Fibroblast of skin of left quadriceps (primary cell): Measurements from ENCODE around the gene RIN1.

Experiments
- DNase-seq, 2 experiments: peaks; one replicate each; pipeline ENCODE4 v3.0.0-alpha.2; 2013; ENCODE audit warnings: low read depth in 2 of 2

Gene RIN1

GRCh38 chr11:66294626-66295620 is 41.3 kb downstream of the RIN1 start:
- DNase-seq: no peak

DNA sequence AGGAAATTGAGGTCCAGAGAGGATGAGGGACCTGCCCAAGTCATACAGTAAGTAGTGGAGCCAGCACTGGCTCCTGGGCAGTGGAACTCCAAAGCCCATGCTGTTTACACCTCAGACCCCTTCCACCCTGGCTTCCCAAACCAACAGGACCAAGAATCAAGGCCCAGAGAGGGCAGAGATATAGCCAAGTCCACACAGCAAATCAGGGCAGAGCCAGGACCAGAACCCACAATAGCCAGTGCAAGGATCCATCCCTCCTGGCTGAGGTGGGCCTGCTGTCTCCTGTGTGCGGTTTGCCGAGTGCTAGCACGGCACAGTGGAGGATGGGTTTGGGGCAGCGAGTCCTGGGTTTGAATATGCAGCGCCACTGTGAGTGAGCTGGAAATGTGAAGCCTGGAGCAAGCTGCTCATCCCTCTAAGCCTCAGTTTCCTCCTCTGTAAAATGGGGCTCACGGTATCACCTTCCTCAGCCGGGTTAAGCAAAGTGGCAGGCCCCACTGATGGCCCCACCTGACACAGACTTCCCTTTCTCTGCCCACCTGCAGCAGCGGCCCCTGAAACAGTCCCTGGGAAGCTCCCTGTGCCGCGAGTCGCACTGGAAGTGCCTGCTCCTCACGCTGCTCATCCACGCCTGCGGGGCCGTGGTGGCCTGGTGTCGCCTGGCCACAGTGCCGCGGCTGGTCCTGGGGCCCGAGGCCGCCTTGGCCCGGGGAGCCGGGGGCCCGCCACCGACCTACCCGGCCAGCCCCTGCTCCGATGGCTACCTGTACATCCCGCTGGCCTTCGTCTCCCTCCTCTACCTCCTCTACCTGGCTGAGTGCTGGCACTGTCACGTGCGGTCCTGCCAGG is 42.2 kb downstream of the RIN1 start:
- DNase-seq: no peak

DNA sequence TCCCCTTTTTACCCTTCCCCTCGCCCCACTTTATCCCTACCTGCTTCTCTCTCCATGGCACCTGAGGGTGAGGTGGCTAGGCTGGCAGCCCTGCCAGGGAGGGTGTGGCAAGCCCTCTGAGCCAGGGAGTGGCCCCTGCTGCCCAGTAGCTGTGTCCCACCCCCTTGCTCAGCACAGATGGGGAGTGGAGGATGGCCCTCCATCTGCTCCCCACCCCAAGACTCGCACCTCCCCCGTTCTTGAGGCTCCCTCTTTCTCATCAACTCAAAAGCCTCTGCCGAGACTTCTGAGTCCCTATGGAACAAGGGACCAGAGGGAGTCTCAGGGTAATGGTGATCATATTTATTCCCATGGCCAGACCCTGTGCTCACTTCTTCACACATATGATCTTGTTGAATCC is 42.9 kb downstream of the RIN1 start:
- no peak for DNase-seq

DNA sequence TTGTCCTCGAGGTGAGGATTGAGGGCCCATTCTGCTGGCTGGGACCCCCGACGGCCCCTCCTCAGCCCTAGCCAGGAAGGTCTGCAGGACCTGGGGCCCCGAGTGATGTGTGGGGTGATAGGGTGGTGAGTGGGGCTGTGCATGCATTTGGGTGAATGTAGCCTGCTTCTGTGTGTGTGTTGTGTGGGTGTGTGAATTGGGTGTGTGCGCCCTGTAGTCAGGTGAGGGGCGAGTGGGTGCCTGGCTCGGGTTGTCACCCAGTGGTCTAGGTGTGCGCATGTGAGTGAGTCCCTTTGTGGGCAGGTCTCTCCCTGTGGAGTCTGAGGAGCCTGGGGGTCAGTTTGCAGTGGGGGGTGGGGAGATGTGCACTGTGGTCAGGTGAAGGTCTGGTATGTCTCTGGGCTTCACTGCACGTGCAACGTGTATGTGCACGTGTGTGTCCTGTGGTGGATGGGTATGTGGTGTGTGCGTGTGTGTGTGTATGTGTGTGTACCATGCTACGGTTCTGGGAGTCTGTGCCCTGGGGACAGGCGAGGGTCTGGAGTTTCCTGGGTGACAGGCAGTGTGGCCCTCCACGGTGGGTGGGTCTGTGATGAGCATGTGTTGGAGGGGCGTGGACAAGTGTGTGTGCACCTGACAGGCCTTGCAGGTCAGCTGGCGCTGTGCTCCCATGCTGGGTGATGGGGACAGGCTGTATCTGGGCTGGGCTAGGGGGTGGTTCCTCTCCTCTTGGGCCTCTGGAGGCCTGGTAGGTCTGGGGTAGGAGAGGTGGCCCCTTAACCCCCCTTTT is 43.5 kb downstream of the RIN1 start:
- no peak for DNase-seq

GRCh38 chr11:66291706-66292542 is 44.3 kb downstream of the RIN1 start, which contains the start of gene TMEM151A:
Gene TMEM151A, plus strand, starts transcription at chr11:66291894. Its CDS starts 120 bp downstream, at chr11:66292014.
- no peak for DNase-seq

- DNase-seq: no peak
These were observed 44.9 kb downstream of the RIN1 start for GRCh38 chr11:66291303-66291705.

DNA sequence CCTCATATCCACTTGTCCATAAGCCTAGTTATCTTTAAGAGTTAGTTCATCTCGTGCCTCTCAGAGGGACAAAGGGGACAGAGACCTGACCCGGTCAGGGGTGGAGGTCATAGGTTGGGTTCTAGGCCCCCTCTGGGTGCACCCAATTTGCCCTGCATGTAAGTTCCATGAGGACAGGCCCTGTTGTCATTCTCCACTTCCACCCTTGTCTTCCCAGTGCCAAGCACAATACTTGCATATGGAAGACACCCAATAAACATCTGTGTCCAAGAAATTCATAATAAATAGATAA is 46.0 kb downstream of the RIN1 start:
- no peak for DNase-seq

DNA sequence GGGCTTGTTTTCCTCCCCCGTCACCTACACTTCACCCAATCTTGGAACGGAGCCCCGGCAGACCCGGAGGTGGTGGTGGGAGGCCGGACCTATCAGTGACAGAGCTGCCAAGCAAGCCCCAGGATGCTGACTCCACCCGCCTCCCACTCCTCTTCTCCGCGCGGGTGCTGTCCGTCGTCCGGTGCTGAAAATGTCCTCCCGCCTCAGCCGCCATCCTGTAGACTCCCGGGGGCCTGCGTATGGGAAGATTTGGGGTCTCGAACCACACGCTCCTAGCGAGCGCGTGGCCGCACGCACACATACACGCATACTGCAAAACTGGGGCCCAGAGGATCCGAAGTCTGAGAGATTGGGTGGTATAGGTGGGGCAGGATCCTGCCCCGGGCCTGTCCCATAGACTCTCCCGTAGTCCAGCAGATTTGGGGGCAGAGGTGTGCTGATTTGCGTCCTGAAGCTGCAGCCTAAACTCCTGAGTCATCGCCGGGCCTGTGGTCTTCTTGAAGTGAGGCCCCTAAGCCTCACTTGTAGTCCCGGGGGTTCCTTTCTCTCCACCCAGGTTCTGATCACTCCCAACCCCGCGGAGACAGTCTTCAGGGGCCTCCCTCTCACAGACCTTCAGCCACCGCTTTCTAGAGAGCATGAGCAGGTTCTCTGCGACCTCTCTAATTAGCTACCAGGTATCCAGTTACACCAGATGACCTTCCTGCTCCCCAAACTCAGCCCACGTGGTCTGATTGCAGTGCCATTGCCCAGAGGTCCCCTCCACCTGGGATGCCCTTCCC is 46.5 kb downstream of the RIN1 start:
- no peak for DNase-seq

GRCh38 chr11:66288671-66289547 is 47.3 kb downstream of the RIN1 start, which contains the start of gene YIF1A:
Gene YIF1A, minus strand, starts transcription at chr11:66289143. Its CDS starts 158 bp downstream, at chr11:66288985.
- DNase-seq: peak; percentile 99

DNA sequence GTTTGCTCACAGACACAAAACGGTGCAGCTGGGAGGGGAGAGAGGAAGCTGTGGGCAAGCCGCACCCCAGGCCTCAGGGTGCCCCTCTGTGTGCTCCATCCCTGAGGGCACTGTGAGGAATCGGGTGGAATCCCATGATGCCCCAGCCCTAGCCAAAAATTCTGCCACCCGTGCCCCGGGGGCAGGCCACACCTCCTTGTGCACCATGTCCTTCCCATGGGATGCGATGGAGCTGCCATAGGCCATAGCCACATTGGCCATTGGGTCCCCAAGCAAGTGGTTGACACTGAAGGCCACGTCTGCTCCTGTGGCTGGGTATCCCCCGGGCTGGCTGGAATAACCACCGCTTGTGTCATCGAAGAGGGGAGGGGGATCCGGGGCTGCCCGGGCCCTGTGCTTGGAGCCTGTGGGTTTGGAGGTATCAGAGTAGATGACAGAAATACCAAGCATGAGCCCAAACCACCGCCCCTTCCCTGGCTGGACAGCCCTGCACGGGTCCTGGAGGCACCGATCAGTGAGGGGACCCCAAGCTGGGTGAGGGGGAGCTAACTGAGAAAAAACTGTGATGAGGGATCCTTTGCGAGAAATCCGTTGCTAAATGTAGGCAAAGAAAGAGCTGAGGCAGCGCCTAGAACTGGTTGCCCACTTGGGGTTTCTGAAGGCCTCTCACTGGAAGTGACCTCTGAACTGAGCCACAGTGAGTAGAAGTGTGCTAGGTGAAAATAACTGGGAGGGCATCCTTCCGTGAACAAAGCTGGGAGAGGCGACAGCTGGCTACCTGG is 48.2 kb downstream of the RIN1 start:
- no peak for DNase-seq

GRCh38 chr11:66287211-66287888 is 48.9 kb downstream of the RIN1 start:
- DNase-seq: no peak

- no peak for DNase-seq
These were observed 49.5 kb downstream of the RIN1 start for GRCh38 chr11:66286699-66287098.

DNA sequence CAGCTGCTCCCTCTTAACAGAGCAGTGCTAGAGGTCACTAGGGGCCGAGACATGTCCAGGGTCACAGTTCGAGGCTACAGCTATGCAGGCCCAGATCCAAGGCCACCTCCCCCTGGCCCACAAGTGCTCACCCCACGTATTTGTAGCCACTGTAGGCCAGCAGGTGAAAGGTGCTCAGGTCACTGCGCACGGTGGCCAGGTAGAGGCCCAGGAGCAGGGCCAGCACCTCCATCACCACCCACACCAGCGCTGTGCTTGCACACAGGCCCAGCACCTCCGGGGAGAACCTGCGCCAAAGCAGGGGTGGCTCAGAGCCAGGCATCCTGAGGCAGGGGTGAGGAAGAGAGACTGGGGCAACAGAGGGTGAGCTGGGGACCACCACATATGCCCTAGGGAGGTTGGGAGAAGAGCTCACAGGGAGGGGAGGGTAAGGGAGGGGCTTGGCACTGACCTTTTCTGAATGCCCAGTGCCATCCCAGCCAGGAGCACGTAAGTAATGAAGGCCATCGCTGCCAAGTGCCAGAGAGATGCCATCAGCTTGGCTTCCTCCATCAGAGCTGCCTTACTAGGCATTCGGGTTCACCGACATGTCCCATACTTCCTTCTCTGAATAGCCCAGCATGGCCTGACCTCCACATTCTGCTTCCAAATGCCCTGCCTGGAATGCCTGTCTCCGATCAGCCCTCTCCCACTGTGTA is 50.8 kb downstream of the RIN1 start:
- DNase-seq: no peak

DNA sequence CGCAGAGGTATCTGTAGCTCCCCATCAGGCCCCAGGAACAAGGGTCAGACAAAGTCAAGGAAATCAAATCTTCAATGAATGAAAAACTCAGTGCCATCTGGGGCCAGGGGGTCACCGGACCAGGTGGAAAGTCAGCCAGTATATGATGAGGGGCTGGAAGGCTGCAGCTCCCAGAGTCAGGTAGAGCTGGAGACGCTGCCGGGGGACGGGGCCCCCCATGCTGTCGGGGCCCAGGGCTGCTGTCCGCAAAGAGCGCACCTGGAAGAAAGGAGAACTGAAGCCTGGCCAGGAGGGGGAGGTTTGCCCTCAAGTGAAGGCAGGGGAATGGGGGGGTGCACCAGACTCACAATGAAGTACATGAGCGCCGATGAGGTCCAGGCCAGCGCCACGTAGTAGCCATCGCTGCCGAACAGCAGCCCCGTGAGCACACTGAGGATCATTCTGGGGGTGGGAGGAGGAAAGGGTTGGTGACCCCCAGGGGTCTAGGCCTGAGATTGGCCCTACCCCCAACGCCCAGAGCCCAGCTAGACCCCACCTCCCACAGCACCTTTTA is 51.6 kb downstream of the RIN1 start:
- no peak for DNase-seq

- no peak for DNase-seq
These were observed 52.7 kb downstream of the RIN1 start for GRCh38 chr11:66283461-66284105.
